Medulla oblongata (tissue), 1 donor: Measurements from ENCODE around the gene FAM117A.
A peak's percentile ranks its signal among the peaks of the same experiment; 100 is the strongest.

Experiments
- DNase-seq: peaks from one replicate; pipeline ENCODE4 v3.0.0-alpha.2; 2015; ENCODE audit errors: extremely low spot score

The FAM117A gene

DNA sequence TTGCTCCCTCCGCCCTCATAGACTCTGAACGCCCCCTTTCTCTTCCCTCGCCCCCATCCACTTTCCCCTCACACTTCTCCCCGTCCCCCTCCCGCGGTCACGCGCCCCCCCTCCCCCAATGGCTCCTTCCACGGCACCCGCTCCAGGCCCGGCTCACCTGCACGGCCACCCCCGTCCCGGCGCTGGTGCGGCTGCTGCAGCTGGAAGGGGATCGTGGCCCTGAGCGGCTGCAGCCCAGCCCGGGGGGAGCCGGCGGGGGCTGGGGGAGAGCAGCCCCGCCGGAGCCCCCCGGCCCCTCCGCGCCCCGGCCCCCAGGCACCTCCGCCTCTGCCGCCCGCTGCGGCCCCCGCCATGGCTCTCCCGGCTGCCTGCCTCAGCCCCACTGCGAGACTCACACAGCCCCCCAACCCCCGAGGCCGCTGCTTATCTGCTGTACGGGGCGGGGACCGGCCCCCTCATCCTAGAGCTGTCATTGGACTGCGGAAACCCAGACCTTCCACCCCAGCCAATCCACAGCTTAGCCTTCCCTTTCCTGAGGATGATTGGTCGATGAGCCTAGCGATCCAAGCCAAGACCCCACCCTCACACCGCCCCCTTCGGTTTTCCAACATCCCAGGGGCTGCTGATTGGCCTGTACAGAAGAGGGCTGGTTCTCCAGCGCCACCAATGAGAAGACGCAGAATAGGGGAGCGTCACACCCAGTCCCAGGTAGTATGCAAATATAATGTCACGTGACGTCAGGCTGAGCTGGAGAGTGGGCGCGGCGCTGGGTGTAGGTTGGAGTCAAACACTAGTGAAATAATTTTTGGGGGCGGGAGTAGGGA lies at the start of gene FAM117A:
FAM117A (minus strand) TSS at position 397 of the 824 bp plus-strand sequence; CDS start at position 353, 44 bp downstream.
- peak; percentile 99 for DNase-seq

GRCh38 chr17:49809056-49809455 lies 45.1 kb upstream of the FAM117A start:
- DNase-seq, result no peak

DNA sequence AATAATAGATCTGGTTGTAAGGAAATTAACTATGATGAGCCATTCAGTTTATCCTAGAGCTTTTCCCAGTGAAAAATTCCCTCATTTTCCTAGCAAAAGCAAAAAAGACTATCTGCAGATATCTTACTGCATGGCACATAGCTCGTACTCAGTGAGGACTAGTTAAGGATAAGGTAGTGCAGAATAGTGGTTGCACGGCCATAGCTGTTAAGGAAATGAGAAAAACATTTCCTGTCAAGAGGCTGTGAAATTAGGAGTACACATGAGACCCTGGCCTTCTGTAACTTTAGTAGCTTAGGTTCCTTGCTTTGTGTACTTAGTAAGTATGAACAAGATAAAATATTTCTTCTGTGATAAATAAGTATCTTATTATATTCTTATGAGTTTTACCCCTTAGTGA lies 34.8 kb upstream of the FAM117A start:
- DNase-seq, result no peak

DNA sequence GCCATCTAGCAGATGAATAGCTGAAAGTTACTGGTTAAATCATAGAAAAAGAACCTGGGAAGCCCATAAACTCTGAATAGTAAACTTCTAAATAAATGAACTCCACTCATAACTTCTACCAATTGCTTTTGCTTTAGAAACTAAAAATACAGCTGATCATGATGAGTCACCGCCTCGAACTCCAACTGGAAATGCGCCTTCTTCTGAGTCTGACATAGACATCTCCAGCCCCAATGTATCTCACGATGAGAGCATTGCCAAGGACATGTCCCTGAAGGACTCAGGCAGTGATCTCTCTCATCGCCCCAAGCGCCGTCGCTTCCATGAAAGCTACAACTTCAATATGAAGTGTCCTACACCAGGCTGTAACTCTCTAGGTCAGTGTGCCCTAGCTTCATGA lies 34.3 kb upstream of the FAM117A start:
- no peak for DNase-seq

- DNase-seq, result no peak
These were observed 31.4 kb upstream of the FAM117A start for GRCh38 chr17:49795372-49795771.

GRCh38 chr17:49793309-49793708 lies 29.4 kb upstream of the FAM117A start:
- no peak for DNase-seq

- DNase-seq, result no peak
These were observed 25.3 kb upstream of the FAM117A start for GRCh38 chr17:49789243-49789578.

DNA sequence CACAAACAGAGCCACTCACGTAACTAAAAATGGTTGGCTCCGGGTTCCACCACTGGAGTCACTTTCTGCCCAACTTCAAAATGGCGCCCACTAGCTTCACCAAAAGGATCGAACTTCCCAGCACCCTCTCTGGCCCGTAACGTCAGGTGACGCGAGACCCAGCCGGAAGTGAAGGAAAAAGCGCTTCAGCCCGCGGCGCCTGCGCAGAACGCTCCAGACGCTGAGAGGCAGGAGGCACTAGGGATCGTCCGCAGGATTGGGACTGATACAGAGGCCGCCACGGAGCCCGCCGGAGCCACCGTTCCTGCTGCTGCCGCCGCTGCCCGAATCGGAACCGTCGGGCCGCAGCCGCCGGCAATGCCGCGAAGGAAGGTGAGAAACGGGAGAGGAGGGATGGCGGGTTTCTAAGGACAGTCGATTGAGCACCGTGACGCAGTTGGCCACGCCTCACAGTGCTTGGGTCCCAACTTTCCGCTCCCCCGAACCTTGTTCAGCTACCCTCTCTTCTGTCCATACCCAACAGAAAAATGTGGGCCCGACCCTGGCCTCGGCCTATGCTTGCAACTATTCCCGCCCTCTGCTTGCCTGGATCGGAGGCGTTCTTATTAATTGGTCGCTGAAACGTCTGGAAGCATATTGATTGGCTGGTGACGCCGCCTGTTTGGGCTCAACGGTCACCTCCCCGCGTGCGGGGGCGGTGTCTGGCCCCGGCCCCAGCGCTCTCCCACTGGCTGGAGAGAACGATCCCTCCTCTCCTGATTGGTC lies 24.7 kb upstream of the FAM117A start, which contains the start of gene KAT7:
KAT7 (plus strand) TSS at position 204 of the 765 bp plus-strand sequence; CDS start at position 358, 154 bp downstream.
- peak; percentile 100 for DNase-seq

DNA sequence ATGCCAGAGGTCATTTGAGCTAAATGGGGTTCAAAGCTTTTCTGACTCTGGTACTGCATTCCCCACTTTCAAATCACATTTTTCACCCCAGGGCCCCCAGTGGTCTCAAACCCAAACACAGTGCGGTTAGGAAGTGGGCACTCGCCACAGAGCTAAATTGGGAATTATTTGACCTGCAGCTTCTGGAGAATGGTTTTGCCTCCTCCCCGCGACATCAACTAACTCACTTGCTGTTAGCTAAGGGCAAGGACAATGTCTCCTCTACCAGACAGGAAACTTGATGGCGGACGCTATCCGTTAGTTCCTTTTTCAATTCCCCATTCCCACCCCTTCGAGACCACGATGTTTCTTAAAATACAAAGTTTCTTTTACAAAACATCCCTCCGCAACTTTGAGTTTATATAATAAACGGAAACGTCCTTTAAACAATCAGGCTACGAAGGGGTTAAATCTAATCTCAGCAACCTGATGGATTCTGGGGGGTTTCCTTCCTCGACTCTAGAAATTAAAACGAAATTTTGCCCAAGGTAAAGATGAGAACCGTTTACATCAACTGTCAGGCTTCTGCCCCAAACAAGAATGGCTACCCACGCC lies 24.1 kb upstream of the FAM117A start:
- DNase-seq, result no peak

DNA sequence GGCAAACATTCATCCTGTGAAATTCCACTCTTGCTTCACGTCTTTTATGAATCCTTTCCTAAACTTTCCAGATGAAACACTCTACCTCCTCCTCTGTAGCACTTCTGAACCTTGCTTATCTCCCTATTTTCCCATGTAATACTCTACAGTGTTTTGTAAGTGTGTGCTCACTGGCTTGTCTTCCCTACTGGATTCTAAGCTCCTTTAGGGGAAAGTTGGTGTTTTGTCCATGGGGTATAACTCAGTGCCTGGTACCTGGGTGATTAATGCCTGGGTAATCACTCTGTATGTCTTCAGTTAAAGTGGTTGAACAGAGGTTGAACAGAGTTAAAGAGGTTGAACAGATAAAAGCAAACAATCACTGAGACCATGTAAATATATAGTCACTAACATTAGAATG lies 20.7 kb upstream of the FAM117A start:
- DNase-seq, result no peak

- no peak for DNase-seq
These were observed 19.9 kb upstream of the FAM117A start for GRCh38 chr17:49783791-49784190.

GRCh38 chr17:49783071-49783715 lies 19.3 kb upstream of the FAM117A start:
- DNase-seq, result no peak

GRCh38 chr17:49779739-49780231 lies 15.9 kb upstream of the FAM117A start:
- DNase-seq, result peak; percentile 60

GRCh38 chr17:49779156-49779738 lies 15.3 kb upstream of the FAM117A start:
- no peak for DNase-seq

- DNase-seq, result no peak
These were observed 13.6 kb upstream of the FAM117A start for GRCh38 chr17:49777563-49777962.

GRCh38 chr17:49776551-49777300 lies 12.8 kb upstream of the FAM117A start:
- peak; percentile 40 for DNase-seq

DNA sequence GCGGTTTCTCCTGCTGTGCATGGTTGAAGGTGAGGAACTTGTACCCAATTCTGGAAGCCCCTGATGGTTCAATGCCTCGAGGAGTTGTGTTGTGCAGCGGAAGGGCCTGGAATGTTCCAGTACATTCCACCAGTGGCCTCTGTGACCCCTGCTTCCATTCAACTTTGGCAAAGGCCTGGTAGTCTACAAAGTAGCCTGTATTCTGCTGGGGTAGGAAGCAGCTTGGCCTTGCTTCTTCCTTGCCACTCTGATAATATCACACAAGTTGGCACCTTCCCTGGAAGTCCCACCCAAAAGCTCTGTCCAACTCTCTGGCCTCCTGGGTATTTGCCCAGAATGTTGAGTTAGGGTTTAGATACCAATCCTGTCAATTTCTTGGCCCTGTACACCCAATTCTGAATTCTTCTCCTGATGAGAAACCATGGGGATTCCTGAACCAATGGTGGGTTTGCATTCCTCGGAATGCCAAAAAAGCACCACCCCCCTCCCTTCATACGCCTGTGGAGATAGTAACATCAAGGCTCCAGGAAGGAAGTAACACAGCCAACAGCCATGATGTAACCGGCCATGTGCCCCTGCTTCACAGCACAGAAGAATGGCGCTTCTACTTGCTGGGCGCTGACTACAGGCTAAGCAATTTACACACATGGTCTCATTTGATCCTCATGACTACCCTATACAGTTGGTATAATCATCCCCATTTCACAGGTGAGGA lies 11.8 kb upstream of the FAM117A start:
- DNase-seq, result no peak

- no peak for DNase-seq
These were observed 3.1 kb upstream of the FAM117A start for GRCh38 chr17:49766918-49767530.

DNA sequence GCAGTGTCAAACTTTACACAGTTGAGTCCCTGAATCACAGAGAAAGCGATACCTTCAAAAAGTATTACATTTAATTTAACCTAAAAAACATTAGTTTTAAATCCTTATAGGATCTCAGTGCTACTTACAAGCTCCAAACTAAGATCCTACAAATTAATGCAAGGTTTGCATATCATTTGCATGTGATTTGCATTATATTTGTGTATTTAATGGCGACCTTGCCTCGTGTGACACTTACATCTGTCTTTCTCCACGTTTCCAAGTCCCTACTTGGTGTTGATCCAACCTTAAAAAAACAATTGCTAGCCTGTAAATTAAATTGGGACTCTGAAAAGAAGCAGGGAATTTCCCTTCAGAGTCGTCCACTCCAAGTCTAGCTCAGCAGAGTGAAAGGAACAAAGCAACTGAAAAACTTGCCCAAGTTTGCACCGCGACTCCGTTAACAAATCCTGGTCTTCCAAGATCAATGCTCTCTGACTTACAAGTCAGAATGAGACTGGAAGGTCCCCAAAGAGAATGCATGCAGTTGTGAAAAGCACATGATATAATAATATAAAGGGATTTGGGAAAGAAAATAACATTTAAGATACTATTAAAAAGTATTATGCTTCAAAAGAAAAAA lies 739 bp upstream of the FAM117A start:
- DNase-seq, result peak; percentile 26
